Inflammatory macrophage treated with lipopolysaccharide for 1 hour (primary cell): ENCODE measurements around the gene DCAF12.
"Not testable (repeated sequence)": the region's sequence is repeated elsewhere in the genome, so short reads cannot be mapped to it uniquely, and the experiment has no call there.

Source experiments
- DNase-seq, 2 donors: peaks; one replicate each; pipeline ENCODE4 v3.0.0-alpha.2; 2020 to 2022

The DCAF12 gene

DNA sequence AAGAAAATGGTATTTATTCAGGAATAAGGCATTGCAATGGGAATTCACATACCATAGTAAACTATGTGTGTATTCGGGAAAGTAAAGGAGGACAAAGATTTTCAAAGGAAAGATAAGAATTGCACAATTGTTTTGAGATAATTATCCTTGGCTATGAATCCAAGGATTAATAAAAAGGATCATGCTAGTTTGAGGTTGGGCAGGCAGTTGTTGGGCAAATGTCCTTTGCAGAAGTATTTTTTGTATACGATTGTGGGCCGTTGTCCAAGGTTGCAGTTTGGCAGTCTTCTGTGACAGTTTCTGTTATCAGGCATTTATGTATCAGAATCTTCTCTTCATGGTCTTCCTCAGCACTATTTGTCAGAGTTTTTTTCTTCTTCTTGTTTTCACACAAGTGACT is 67.2 kb downstream of the DCAF12 start:
- no peak for DNase-seq

DNA sequence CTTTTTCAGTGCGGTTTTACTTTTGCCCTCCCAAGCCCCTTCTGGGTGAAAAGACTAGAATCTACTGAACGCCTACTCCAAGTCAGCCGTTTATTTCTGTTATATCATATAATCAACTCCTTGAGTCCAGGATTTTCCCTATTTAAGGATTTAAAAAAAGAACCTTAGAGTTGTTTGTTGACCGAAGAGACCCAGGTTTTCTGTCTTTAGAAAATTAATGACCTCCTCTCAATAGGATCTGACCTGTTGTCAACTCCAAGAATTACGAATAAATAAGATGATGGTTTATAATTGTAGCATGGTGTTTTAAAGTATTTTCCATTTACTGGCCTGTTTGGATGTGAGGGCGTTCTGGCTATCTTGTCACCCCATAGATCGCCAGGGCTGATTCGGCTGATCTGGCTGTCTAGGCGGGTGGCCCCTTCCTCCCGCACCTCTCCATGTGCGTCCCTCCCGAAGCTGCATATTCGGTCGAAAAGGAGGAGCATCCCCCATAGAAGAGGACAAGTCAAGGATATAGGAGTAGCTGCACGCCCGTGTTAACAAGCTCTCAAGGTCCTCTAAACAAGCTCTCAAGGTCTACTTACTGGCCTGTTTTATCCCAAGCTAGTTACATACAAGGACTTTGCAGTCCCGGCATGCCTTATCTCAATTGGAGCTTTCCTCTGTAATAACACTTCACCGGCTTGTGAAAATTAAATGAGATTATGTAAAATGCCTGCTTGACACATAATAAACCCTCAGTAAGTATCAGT is 76.7 kb downstream of the DCAF12 start:
- no peak for DNase-seq

DNA sequence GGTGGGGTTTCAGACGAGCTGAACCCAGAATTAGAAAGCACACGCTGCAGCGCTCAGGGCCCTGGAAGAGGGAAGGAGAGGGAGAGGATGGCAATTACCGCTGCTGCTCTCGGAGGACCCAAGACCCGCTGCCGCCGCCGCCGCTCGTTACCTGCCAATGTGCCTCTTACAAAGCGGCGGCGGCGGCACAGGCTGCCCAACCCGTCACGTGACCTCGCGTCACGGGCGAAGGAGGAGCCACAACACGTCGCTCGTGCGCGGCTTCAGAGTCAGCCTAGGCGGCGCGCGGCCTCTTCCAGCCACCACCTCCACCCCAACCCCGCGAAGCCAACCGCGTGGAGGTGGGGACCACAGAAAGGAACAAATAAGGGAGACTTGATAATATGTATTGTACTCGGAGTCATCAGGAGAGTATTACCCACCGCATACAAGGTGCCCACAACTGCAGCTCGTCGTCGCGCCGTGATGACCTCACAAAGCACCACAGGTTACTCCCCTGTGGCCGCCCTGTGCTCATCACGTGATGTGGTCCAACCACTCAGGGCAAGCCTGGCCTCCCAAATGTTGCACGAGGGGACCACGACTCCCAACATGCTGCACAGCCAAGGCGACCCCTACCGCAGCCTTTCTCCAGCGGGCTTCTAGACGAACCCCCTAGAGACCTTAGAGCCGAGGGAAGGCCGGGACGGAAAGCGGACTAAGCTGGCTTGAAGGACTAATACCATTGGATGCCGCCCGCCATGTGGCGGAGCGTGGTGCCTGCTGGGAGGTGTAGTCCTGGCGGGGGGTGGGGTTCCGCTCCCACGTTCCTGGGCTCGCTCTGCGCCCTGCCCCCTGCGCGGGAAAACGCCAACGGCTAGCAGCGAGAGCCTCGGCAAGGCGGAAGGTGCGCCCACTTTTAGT is 77.5 kb downstream of the DCAF12 start, which contains the start of gene UBAP2:
Gene UBAP2 (minus strand): TSS at position 161 of the 903 bp plus-strand sequence. CDS start 31,739 bp downstream, outside the sequence.
- peak; percentile 93 to 94 for DNase-seq

DNA sequence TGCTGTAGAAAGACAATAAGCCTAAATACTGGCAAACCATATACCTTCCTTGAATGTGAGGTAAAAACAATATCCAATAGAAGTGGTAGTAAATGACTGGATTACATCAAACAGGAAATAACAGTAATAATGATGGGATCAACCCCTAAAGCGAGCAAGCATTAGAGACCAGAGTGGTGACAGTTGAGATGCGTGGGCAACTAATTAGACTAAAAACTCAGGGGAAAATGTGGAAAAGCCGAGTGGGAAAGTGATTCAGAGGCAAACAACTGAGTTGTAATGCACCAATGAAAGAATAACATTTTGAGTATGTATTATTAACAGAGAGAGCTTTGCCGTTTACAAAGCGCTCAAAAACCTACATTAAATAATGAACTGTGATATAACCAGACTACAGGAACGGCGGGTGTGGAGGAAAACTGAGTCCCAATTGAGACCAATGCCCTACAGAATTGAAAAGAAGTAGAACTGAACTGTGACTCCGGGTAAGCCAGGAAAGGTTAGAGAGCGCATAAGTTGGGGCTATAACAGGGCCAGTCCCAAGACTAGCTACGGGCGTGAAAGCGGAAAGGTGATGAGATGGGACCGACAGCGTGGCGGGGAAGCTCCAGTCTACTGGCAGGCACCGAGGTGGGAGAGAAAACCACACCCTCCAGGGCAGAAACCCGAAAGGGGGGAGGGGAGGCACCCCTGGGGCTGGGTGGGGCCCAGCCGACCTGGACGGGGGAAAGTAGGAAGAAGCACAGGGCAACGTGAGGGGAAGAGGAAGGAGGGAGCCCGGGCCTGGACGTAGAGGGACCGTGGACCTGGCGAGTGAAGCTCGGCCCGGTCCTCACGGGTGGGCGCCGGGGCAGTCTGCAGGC is 78.4 kb downstream of the DCAF12 start:
- peak; percentile 59 to 64 for DNase-seq

DNA sequence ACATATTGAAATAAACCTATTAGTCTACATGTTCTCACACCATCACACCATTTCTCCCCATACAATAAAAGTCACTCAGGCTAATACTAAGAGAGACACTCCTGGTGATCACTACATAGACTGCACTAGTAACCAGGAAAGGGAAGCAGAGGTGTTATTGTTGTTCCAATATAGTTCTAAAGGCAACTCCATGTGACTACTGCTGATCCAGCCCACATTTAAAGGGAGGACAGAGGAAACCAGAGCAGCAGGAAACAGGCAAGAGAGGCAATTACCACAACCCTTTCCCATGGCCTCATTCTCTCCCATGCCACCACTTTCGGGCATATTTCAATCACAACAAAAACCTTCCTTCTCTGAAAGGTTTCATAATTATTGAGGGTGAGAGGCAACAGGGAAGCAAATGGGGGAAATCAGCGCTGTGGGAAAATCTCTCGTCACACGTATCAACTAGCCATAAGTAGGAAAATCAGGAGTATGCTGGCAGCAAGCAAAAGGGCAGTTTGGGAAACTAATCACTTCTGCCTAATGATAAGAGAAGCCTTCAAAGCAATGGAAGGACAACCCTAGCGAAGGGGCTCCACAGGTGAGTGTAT is 79.6 kb downstream of the DCAF12 start:
- DNase-seq = peak; percentile 48 to 78

DNA sequence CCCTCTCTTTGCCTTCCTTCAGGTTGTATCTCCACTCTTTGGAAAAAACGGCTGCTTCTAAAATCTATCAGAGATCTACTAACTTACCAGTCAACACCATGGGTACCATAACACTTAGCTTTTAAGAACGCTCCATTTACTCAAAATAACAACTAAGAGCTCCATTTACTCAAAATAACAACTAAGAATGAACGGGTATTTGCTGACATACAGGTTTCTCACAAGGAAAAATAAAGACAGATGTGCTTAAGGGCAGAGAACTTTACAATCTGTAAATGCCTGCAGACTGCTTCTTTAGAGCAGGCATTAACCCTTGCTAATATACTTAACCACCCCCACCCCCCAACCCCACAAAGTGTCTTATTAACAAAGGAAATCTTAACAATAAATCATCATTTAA is 80.6 kb downstream of the DCAF12 start:
- DNase-seq = no peak

DNA sequence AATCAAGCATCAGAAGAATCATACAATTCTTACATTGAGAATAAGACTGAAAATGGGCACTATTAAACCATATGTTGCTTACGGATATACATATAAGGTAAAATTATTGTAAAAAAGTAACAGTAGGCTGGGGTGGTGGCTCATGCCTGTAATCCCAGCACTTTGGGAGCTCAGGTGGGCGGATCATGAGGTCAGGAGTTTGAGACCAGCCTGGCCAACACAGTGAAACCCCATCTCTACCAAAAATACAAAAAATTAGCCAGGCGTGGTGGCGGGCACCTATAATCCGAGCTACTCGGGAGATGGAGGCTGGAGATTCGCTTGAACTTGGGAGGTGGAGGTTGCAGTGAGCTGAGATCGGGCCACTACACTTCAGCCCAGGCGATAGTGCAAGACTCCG is 84.4 kb downstream of the DCAF12 start:
- DNase-seq = not testable (repeated sequence)

DNA sequence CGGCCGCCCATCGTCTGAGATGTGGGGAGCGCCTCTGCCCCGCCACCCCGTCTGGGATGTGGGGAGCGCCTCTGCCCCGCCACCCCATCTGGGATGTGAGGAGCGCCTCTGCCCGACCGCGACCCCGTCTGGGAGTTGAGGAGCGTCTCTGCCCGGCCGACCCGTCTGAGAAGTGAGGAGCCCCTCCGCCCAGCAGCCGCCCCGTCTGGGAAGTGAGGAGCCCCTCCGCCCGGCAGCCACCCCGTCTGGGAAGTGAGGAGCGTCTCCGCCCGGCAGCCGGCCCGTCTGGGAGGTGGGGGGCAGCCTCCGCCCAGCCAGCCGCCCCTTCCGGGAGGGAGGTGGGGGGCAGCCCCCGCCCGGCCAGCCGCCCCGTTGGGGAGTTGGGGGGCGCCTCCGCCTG is 87.6 kb downstream of the DCAF12 start:
- DNase-seq = not testable (repeated sequence)

DNA sequence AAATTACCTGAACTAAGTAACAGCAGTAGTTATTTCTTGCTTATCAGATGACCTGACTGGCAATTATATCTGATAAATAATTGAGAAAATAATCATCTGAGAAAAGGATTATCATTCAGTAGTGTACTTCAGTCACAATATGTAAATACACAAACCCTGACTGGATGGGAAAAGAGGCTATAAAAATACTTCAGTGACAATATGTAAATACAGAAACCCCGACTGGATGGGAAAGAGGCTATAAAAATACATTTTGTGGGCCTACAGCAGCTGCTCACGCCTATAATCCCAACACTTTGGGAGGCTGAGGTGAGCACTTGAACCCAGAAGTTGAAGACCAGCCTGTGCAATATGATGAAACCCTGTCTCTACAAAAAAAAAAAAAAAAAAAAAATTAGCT is 88.9 kb downstream of the DCAF12 start:
- DNase-seq = no peak

DNA sequence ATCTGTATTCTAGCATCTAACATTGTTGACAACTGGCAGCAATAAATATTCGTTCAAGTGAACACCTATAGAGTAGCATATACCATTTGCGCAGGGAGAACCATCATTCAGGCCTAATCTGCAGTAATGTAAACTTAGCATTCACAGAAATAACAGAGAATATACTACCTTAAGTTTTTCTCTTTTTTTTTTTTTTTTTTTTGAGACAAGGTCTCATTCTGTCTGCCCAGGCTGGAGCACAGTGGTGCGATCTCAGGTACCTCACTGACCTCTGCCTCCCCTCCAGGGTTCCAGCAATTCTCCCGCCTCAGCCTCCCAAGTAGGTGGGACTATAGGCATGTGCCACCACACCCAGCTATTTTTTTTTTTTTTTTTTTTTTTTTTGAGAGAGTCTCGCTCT is 89.9 kb downstream of the DCAF12 start:
- no peak for DNase-seq
